Activated CD8-positive, alpha-beta T cell treated with anti-CD3 and anti-CD28 coated beads for 36 hours (primary cell): ENCODE results near the gene INO80. TPM values are rescaled to one million over a fixed set of nuclear protein-coding genes. Genes with fewer than 3 reads are reported as not detected.

Source experiments
- ATAC-seq: fragments of 200-7000 bp; cut with Tn5 transposase; one replicate; pipeline ENCODE4 v1.10.0; 2021; ENCODE audit warnings: mild to moderate bottlenecking, moderate library complexity
- CTCF ChIA-PET: fragments of 350-600 bp; sonication (Branson Sonifier 250); formaldehyde crosslinking; loops from one replicate; lab custom pipeline; 2021; ENCODE audit warnings: antibody characterized with exemption; lab: Charles Lee
- POLR2A ChIA-PET: fragments of 350-600 bp; sonication (Branson Sonifier 250); formaldehyde crosslinking; loops from one replicate; lab custom pipeline; 2021; ENCODE audit warnings: antibody characterized with exemption; lab: Charles Lee
- DNase-seq: peaks from one replicate; pipeline ENCODE4 v3.0.0-alpha.2; 2020
- H3K27ac Mint-ChIP-seq: one replicate; pipeline ENCODE4 v1.8.0; 2021; ENCODE audit warnings: mild to moderate bottlenecking, mixed read lengths
- H3K27me3 Mint-ChIP-seq: one replicate; pipeline ENCODE4 v1.8.0; 2021; ENCODE audit warnings: mixed read lengths
- H3K36me3 Mint-ChIP-seq: one replicate; pipeline ENCODE4 v1.8.0; 2021; ENCODE audit warnings: low read depth, mixed read lengths
- H3K4me1 Mint-ChIP-seq: one replicate; pipeline ENCODE4 v1.8.0; 2021; ENCODE audit warnings: low read depth, mixed read lengths
- H3K4me3 Mint-ChIP-seq: one replicate; pipeline ENCODE4 v1.8.0; 2021; ENCODE audit warnings: mild to moderate bottlenecking, moderate library complexity, mixed read lengths
- H3K9me3 Mint-ChIP-seq: one replicate; pipeline ENCODE4 v1.8.0; 2021; ENCODE audit warnings: mixed read lengths
- intact Hi-C: fragments of 100-400 bp; cut with micrococcal nuclease; formaldehyde crosslinking; loops from one replicate; pipeline ENCODE4 v1.10.0; 2022
- total RNA-seq, 2 experiments: library from RNA; stranded (reverse); gene quantifications; one replicate each; pipeline ENCODE4 v1.2.3, GENCODE V29; 2021
- TF ChIP-seq, protein P1 (sequence below): fragments of 200-600 bp; IDR thresholded peaks from one replicate; pipeline ENCODE4 v1.8.0; 2022; ENCODE audit warnings: antibody characterized with exemption, mild to moderate bottlenecking

The INO80 gene
- total RNA-seq, 2 experiments from 2014 or later: 19.1 to 20.2 TPM

DNA sequence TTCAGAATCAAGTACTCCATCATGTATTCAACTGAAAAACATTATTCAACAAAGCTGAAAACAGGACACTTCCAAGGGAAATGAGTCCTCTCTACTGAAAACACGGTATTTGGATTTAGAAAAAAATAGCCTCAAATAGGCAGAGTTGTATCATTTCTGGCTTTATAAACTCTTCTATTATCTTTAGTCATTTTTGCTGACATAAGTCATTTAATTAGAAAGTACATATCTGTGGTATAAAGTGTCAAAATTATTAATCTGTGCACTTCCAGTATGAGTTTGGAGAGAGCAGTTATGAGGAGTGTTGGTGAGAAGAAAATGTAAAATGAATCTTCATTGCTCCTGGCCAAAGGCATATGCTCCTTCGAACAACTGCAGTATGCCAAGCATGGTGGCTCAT is 59.3 kb downstream of the INO80 start:
- H3K4me1 Mint-ChIP-seq: no peaks in the 10 kb centered on the region
- CTCF ChIA-PET: no interaction called here
- peaks cover 51% of the 10 kb centered on the region for H3K36me3 Mint-ChIP-seq
- H3K4me3 Mint-ChIP-seq: no peak overlapping the region
- DNase-seq: no peak
- POLR2A ChIA-PET: no interaction called here
- TF ChIP-seq, protein P1, sequence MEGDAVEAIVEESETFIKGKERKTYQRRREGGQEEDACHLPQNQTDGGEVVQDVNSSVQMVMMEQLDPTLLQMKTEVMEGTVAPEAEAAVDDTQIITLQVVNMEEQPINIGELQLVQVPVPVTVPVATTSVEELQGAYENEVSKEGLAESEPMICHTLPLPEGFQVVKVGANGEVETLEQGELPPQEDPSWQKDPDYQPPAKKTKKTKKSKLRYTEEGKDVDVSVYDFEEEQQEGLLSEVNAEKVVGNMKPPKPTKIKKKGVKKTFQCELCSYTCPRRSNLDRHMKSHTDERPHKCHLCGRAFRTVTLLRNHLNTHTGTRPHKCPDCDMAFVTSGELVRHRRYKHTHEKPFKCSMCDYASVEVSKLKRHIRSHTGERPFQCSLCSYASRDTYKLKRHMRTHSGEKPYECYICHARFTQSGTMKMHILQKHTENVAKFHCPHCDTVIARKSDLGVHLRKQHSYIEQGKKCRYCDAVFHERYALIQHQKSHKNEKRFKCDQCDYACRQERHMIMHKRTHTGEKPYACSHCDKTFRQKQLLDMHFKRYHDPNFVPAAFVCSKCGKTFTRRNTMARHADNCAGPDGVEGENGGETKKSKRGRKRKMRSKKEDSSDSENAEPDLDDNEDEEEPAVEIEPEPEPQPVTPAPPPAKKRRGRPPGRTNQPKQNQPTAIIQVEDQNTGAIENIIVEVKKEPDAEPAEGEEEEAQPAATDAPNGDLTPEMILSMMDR: no peak
- intact Hi-C loops: no loop called here
- no peak for ATAC-seq
- H3K27ac Mint-ChIP-seq: no peak overlapping the region
- H3K27me3 Mint-ChIP-seq: no peaks in the 10 kb centered on the region
- H3K9me3 Mint-ChIP-seq: peaks cover 2% of the 10 kb centered on the region

DNA sequence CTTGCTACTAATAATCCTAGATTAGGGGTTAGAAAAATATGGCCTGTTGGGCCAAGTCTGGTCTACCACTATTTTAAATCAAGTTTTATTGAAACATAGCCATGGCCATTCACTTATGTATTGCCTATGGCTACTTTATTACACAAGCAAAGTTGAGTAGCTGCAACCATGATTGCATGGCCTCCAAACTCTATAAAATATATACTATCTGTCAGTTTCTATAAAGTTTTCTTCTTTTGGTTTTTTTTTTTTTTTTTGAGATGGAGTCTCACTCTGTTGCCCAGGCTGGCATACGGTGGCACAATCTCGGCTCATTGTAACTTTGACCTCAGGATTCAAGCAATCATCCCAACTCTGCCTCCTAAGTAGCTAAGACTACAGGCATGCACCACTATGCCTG is 60.4 kb downstream of the INO80 start:
- no peaks in the 10 kb centered on the region for H3K9me3 Mint-ChIP-seq
- H3K27me3 Mint-ChIP-seq: no peaks in the 10 kb centered on the region
- no peak overlapping the region for H3K27ac Mint-ChIP-seq
- intact Hi-C loops: no loop called here
- no peaks in the 10 kb centered on the region for H3K4me1 Mint-ChIP-seq
- TF ChIP-seq, protein P1: no peak
- ATAC-seq (no peak), DNase-seq (no peak)
- CTCF ChIA-PET: no interaction called here
- POLR2A ChIA-PET: no interaction called here
- H3K36me3 Mint-ChIP-seq: peaks cover 48% of the 10 kb centered on the region
- no peak overlapping the region for H3K4me3 Mint-ChIP-seq

DNA sequence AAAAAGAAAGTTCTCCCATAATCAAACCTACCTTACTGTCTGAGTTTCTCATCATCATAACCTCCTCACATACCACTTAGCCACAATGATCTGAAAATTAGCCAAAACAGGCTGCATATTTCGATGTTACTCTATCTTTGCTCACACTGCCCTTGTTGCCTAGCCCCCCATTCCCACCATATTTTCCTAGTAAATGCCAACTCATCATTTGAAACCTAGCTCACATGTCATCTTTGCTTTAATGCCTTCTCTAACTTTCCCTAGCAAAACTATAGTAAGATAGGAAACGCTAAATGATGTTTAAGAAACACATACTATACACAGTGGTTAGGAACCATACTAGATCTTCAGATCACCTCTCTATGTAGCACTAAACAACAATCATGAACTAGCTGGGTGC is 64.9 kb downstream of the INO80 start:
- TF ChIP-seq, protein P1: no peak
- H3K27me3 Mint-ChIP-seq: no peaks in the 10 kb centered on the region
- H3K9me3 Mint-ChIP-seq: no peaks in the 10 kb centered on the region
- ChIA-PET POLR2A (interaction anchor here (0.6 kb wide), 1 partner anchor 36 kb away, joined by 3 read pairs; no protein-coding TSS in a partner anchor), CTCF (interaction anchor here (1.0 kb wide), 1 partner anchor 180 kb away, joined by 3 read pairs; the partner anchor contains the start of gene CHP1)
- H3K36me3 Mint-ChIP-seq: peaks cover 48% of the 10 kb centered on the region
- H3K4me1 Mint-ChIP-seq: peaks cover 3% of the 10 kb centered on the region
- ATAC-seq (no peak), DNase-seq (no peak)
- intact Hi-C loops: no loop called here
- no peak overlapping the region for H3K27ac Mint-ChIP-seq
- H3K4me3 Mint-ChIP-seq: no peak overlapping the region

- POLR2A ChIA-PET: no interaction called here
- Mint-ChIP-seq H3K4me3 (no peak overlapping the region), H3K4me1 (peaks cover 3% of the 10 kb centered on the region), H3K36me3 (peaks cover 46% of the 10 kb centered on the region), H3K9me3 (no peaks in the 10 kb centered on the region), H3K27me3 (no peaks in the 10 kb centered on the region), H3K27ac (no peak overlapping the region)
- no peak for ATAC-seq
- intact Hi-C loops: no loop called here
- no peak for DNase-seq
- CTCF ChIA-PET: interaction anchor here (0.9 kb wide), 1 partner anchor 145 kb away, joined by 3 read pairs; no protein-coding TSS in a partner anchor
- TF ChIP-seq, protein P1: no peak
Observed at GRCh38 chr15:41048852-41049251, 67.2 kb downstream of the INO80 start.

DNA sequence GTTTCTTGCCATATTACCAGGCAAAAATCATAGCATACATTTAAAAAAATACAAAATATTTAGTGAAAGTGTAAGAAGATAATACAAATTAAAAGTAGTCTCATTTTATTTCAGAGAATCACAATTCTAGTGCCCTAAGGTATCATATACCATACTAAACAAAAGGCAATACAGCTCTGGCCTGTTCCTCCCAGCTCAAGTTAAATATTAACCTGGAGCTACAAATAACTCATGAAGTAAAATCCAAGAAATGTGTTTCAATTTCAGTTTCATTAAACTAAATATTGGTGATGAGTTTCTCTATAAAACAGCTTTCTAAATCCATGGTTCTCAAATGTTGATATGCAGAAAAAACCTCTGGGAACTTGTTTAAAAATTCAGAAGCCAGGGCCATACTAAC is 67.7 kb downstream of the INO80 start:
- Mint-ChIP-seq H3K27me3 (no peaks in the 10 kb centered on the region), H3K4me3 (no peak overlapping the region), H3K36me3 (peaks cover 46% of the 10 kb centered on the region), H3K4me1 (peaks cover 3% of the 10 kb centered on the region), H3K9me3 (no peaks in the 10 kb centered on the region), H3K27ac (peak overlapping the region; percentile 27)
- DNase-seq (no peak), ATAC-seq (no peak)
- intact Hi-C loops: no loop called here
- POLR2A ChIA-PET: interaction anchor here (0.7 kb wide), 1 partner anchor 109 kb away, joined by 3 read pairs; no protein-coding TSS in a partner anchor
- CTCF ChIA-PET: interaction anchor here (0.9 kb wide), 2 partner anchors 145 to 189 kb away, joined by 3 read pairs; no protein-coding TSS in a partner anchor
- TF ChIP-seq, protein P1: no peak
